Activated CD4-positive, alpha-beta memory T cell treated with anti-CD3 and anti-CD28 coated beads for 36 hours (primary cell): Measurements from ENCODE around the gene FGFBP1. TPM values are rescaled to one million over a fixed set of nuclear protein-coding genes. Genes with fewer than 3 reads are reported as not detected.

Experiments
- CTCF ChIA-PET: fragments of 350-600 bp; sonication (Branson Sonifier 250); formaldehyde crosslinking; loops from one replicate; lab custom pipeline; 2021; ENCODE audit warnings: antibody characterized with exemption, inconsistent platforms; lab: Charles Lee
- POLR2A ChIA-PET: fragments of 350-600 bp; sonication (Branson Sonifier 250); formaldehyde crosslinking; loops from one replicate; lab custom pipeline; 2021; ENCODE audit warnings: antibody characterized with exemption; lab: Charles Lee
- DNase-seq: peaks from one replicate; pipeline ENCODE4 v3.0.0-alpha.2; 2020
- H3K27ac Mint-ChIP-seq: one replicate; pipeline ENCODE4 v1.8.0; 2021; ENCODE audit warnings: mixed read lengths
- H3K27me3 Mint-ChIP-seq: one replicate; pipeline ENCODE4 v1.8.0; 2021; ENCODE audit warnings: mixed read lengths
- H3K36me3 Mint-ChIP-seq: one replicate; pipeline ENCODE4 v1.8.0; 2021; ENCODE audit warnings: mixed read lengths
- H3K4me1 Mint-ChIP-seq: one replicate; pipeline ENCODE4 v1.8.0; 2021; ENCODE audit warnings: low read depth, mixed read lengths
- H3K4me3 Mint-ChIP-seq: one replicate; pipeline ENCODE4 v1.8.0; 2021; ENCODE audit warnings: mild to moderate bottlenecking, mixed read lengths
- H3K9me3 Mint-ChIP-seq: one replicate; pipeline ENCODE4 v1.8.0; 2021; ENCODE audit warnings: mixed read lengths
- intact Hi-C: fragments of 100-400 bp; cut with micrococcal nuclease; formaldehyde crosslinking; loops from one replicate; pipeline ENCODE4 v1.15.1; 2023
- total RNA-seq, 2 experiments: library from RNA; stranded (reverse); gene quantifications; one replicate each; pipeline ENCODE4 v1.2.3, GENCODE V29; 2021

The FGFBP1 gene
- total RNA-seq = not detected

DNA sequence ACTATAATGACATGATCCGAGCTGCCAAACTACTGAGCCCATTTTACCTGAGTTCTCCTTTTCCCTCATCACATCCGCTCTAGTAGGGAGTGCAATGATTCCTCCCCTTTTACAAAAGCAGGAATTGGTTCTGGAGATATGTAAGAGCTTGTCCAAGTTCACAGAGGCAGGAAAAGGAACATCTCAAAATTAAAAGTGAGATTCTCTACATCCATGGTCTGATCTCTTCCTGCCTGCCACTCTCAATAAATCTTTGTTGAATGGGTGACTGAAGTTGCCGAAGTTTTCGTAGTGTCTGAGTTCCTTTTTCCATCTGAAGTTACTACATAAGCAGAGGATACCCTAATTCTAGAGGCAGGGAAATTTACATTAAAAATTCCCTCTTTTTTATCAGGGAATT is at the start of gene FGFBP1:
TSS of gene FGFBP1 (minus strand) at position 101 of the 400 bp plus-strand sequence. CDS start 2,108 bp downstream, outside the sequence.
- Mint-ChIP-seq H3K27me3 (peaks cover 13% of the 10 kb centered on the region), H3K4me3 (no peak within 1 kb of the TSS), H3K9me3 (no peaks in the 10 kb centered on the region), H3K27ac (no peak within 1 kb of the TSS), H3K36me3 (no peaks in the 10 kb centered on the region), H3K4me1 (no peaks in the 10 kb centered on the region)
- ChIA-PET CTCF (no interaction called here), POLR2A (no interaction called here)
- no peak for DNase-seq
- intact Hi-C loops = no loop called here

DNA sequence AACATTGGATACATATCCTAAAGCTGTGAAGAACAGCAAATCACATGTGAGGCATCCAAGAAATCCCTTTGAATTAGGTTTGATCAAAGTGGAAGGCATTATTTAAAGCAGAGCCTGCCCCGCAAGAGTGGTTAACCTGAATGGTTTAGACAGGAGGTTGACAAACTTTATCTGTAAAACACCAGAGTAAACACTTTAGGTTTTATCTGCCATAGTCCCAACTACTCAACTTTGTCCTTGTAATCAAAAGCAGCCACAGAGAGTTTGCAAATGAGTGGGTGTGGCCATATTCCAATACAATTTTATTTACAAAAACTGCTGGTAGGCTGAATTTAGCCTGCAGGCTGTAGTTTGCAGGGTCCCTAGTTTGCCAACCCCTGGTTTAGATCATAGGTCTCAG is 49.7 kb upstream of the FGFBP1 start:
- peaks cover 8% of the 10 kb centered on the region for H3K27me3 Mint-ChIP-seq
- no peak for DNase-seq

GRCh38 chr4:15986907-15987306 is 48.4 kb upstream of the FGFBP1 start:
- Mint-ChIP-seq H3K27ac (no peak overlapping the region), H3K36me3 (no peaks in the 10 kb centered on the region), H3K9me3 (no peaks in the 10 kb centered on the region), H3K4me3 (no peak overlapping the region), H3K4me1 (no peaks in the 10 kb centered on the region), H3K27me3 (peaks cover 11% of the 10 kb centered on the region)
- intact Hi-C loops = no loop called here
- ChIA-PET CTCF (no interaction called here), POLR2A (no interaction called here)
- DNase-seq = no peak

More for the DNA sequence above, 49.7 kb upstream of the FGFBP1 start:
- Mint-ChIP-seq H3K36me3 (no peaks in the 10 kb centered on the region), H3K9me3 (no peaks in the 10 kb centered on the region), H3K4me1 (no peaks in the 10 kb centered on the region), H3K27ac (no peak overlapping the region), H3K4me3 (no peak overlapping the region)
- ChIA-PET POLR2A (no interaction called here), CTCF (interaction anchor here (0.7 to 1.9 kb wide), 2 partner anchors 13 to 276 kb away, joined by 4 to 5 read pairs; no protein-coding TSS in a partner anchor)
- intact Hi-C loops = no loop called here

DNA sequence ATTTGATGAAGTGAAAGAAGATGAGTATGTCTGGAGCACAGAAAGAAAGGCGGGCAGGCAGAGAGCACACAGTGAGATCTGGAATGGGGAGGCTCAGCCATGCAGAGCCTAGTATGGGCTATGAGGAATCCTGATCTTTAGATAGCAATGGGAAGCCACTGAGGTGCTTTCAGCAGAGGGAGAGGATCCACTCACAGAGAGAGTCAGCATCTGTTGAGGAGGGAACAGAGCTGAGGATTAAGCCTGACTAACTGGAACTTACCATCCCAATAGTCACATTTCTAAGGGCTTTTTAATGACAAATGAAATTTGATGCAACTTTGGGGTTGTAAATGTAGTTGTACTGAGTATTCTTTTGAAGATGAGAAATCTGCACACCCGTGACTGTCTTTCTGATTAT is 45.1 kb upstream of the FGFBP1 start:
- Mint-ChIP-seq H3K27ac (no peak overlapping the region), H3K9me3 (no peaks in the 10 kb centered on the region), H3K4me1 (no peaks in the 10 kb centered on the region), H3K4me3 (no peak overlapping the region), H3K36me3 (no peaks in the 10 kb centered on the region), H3K27me3 (peaks cover 5% of the 10 kb centered on the region)
- intact Hi-C loops = no loop called here
- POLR2A ChIA-PET = interaction anchor here (0.6 kb wide), 1 partner anchor 57 kb away, joined by 3 read pairs; no protein-coding TSS in a partner anchor
- no peak for DNase-seq
- CTCF ChIA-PET = no interaction called here

- peaks cover 6% of the 10 kb centered on the region for H3K27me3 Mint-ChIP-seq
- intact Hi-C loops = no loop called here
- no peak for DNase-seq
Measured at GRCh38 chr4:15982842-15983524, 44.4 kb upstream of the FGFBP1 start.

DNA sequence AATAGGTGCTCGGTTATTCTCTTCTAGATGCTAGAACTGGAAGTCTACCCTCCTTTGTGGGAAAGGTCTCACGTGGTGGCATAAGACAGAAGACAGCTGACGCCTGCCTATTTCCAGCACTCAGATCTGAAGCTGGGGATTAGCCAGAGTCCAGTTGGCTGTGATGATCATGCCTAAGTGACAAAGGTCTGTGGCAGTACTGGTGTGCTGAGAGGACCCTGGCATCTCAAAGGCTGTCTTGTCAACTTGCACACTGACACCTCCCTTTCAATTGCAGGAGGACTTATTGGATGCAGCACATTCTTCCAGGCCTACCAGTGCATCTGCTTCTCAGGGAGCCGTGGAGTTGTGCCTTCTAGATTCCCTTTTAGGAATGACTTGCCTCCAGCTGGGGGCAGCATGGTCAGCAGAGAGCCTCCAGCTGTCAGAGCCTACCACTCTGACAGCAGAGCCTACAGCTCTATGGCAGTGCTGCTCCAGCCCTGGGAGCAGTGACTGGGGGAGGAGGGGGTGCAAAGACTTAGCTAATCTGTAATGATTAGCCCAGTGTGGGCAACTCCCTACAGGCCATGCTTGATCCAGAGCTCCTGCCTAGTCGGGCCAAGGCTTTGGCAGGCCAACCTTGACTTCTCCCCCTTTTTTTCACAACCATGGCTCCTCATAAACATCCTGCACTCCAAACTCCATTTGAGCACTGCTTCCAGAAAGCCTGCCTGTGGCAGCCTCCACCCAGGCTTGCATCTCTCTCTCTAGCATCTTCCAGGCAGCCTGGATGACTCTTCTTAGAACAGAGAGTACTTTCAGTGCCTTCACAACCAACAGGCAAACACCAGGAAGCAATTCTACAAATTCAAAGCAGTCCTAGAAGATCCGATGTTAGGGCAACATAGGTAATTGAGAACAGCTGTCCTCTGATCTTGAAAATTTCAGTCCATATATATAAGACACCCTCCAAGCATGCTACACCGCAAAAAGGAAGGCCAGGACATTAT is 38.2 kb upstream of the FGFBP1 start:
- Mint-ChIP-seq H3K27me3 (peaks cover 5% of the 10 kb centered on the region), H3K4me3 (no peak overlapping the region), H3K27ac (no peak overlapping the region), H3K9me3 (no peaks in the 10 kb centered on the region), H3K36me3 (no peaks in the 10 kb centered on the region), H3K4me1 (no peaks in the 10 kb centered on the region)
- POLR2A ChIA-PET = no interaction called here
- CTCF ChIA-PET = interaction anchor here (1.1 to 1.8 kb wide), 3 partner anchors 16 to 288 kb away, joined by 3 to 7 read pairs (median 5); no protein-coding TSS in a partner anchor
- DNase-seq = no peak
- intact Hi-C loops = no loop called here

More at GRCh38 chr4:15982842-15983524, 44.4 kb upstream of the FGFBP1 start:
- no peaks in the 10 kb centered on the region for H3K36me3 Mint-ChIP-seq
- H3K27ac Mint-ChIP-seq = no peak overlapping the region
- H3K9me3 Mint-ChIP-seq = no peaks in the 10 kb centered on the region
- H3K4me1 Mint-ChIP-seq = no peaks in the 10 kb centered on the region
- POLR2A ChIA-PET = no interaction called here
- no peak overlapping the region for H3K4me3 Mint-ChIP-seq
- CTCF ChIA-PET = no interaction called here

GRCh38 chr4:15971068-15971801 is 32.7 kb upstream of the FGFBP1 start:
- Mint-ChIP-seq H3K4me1 (no peaks in the 10 kb centered on the region), H3K9me3 (no peaks in the 10 kb centered on the region), H3K27me3 (peaks cover 6% of the 10 kb centered on the region), H3K4me3 (no peak overlapping the region), H3K36me3 (no peaks in the 10 kb centered on the region), H3K27ac (no peak overlapping the region)
- POLR2A ChIA-PET = no interaction called here
- intact Hi-C loops = no loop called here
- CTCF ChIA-PET = no interaction called here
- DNase-seq = no peak

GRCh38 chr4:15968551-15969300 is 30.2 kb upstream of the FGFBP1 start:
- peaks cover 5% of the 10 kb centered on the region for H3K27me3 Mint-ChIP-seq
- intact Hi-C loops = no loop called here

DNA sequence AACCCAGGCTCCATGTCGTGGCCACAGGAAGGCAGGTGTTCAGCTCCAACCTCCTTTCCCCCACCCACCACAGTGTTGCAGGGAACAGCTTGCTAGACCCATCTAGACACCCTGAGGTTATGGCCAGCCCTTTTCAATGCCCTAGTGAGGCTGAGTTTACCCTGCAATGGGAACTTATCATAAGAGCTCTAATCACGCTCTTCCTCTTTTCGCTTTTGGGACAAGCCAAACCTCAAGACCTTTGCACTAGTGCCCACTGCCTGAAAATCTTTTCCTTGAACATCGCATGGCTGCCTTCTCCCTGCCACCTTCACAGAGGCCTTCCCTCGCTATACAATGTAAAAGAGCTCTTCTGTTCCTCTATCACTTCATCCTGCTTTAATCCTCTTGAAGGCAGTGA is 26.8 kb upstream of the FGFBP1 start:
- DNase-seq = no peak
- intact Hi-C loops = no loop called here
- ChIA-PET CTCF (interaction anchor here (2.4 kb wide), 1 partner anchor 9 kb away, joined by 7 read pairs; no protein-coding TSS in a partner anchor), POLR2A (no interaction called here)
- no peak overlapping the region for H3K27ac Mint-ChIP-seq
- no peaks in the 10 kb centered on the region for H3K9me3 Mint-ChIP-seq
- H3K36me3 Mint-ChIP-seq = no peaks in the 10 kb centered on the region
- peaks cover 8% of the 10 kb centered on the region for H3K4me1 Mint-ChIP-seq
- H3K4me3 Mint-ChIP-seq = no peak overlapping the region
- H3K27me3 Mint-ChIP-seq = peaks cover 7% of the 10 kb centered on the region

More at GRCh38 chr4:15968551-15969300, 30.2 kb upstream of the FGFBP1 start:
- H3K4me3 Mint-ChIP-seq = no peak overlapping the region
- no peak overlapping the region for H3K27ac Mint-ChIP-seq
- H3K9me3 Mint-ChIP-seq = no peaks in the 10 kb centered on the region
- no peaks in the 10 kb centered on the region for H3K36me3 Mint-ChIP-seq
- ChIA-PET POLR2A (no interaction called here), CTCF (no interaction called here)
- DNase-seq = no peak
- H3K4me1 Mint-ChIP-seq = no peaks in the 10 kb centered on the region

DNA sequence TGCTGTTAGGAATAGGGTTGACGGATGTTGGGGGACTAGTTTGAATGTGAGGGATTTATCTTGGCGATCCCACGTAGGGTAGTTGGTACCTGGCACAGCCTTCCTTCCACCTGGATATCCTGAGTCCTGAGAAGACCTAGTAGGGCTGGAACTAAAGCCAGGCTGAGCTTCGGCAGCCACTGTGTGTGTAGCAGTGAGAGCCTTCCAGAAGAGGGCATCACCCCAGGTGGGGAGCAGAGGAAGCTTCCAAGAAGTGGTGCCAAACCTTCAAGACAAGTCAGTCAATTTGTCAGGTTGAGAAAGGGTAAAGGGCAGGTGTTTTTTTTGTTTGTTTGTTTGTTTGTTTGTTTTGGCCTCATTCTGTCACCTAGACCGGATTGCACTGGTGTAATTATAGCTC is 25.6 kb upstream of the FGFBP1 start:
- no peaks in the 10 kb centered on the region for H3K9me3 Mint-ChIP-seq
- H3K4me3 Mint-ChIP-seq = no peak overlapping the region
- intact Hi-C loops = no loop called here
- H3K27ac Mint-ChIP-seq = no peak overlapping the region
- H3K27me3 Mint-ChIP-seq = peaks cover 7% of the 10 kb centered on the region
- DNase-seq = no peak
- POLR2A ChIA-PET = no interaction called here
- CTCF ChIA-PET = interaction anchor here (1.9 to 4.1 kb wide), 3 partner anchors 38 to 300 kb away, joined by 9 to 23 read pairs (median 9); no protein-coding TSS in a partner anchor
- H3K36me3 Mint-ChIP-seq = no peaks in the 10 kb centered on the region
- peaks cover 8% of the 10 kb centered on the region for H3K4me1 Mint-ChIP-seq

DNA sequence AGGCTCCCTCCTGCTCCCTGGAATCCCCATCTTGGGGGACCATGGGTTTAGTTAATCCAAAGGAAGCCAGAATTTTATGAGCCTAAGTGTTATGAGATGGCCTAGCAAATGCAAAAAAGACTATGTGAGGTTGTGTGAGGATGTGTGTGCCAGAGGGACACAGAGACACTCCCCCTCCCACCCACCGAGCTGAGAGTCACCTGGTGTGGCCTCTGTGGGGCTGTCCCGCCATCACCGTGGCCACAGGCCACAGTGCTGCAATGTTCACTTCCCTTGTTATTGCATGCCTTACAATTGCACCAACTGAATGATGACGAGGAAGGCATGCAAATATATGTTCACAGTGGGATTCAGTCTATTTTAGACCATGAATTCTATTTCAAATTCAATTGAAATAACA is 25.0 kb upstream of the FGFBP1 start:
- H3K4me3 Mint-ChIP-seq = no peak overlapping the region
- ChIA-PET POLR2A (no interaction called here), CTCF (interaction anchor here (0.8 to 4.1 kb wide), 4 partner anchors 38 to 301 kb away, joined by 3 to 23 read pairs (median 9); no protein-coding TSS in a partner anchor)
- no peak overlapping the region for H3K27ac Mint-ChIP-seq
- H3K9me3 Mint-ChIP-seq = no peaks in the 10 kb centered on the region
- H3K36me3 Mint-ChIP-seq = no peaks in the 10 kb centered on the region
- DNase-seq = peak; percentile 68
- peaks cover 8% of the 10 kb centered on the region for H3K4me1 Mint-ChIP-seq
- peaks cover 4% of the 10 kb centered on the region for H3K27me3 Mint-ChIP-seq
- intact Hi-C loops = loop anchor here (1.0 to 2.0 kb wide), 2 partner anchors 38 to 301 kb away; no protein-coding TSS in a partner anchor
